Measurements from ENCODE around the gene CCDC117. TPM values are rescaled to one million over a fixed set of nuclear protein-coding genes. Genes with fewer than 3 reads are reported as not detected.

CCDC117 gene
- total RNA-seq, 1 experiment from 2014 or later, result 7.1 TPM

DNA sequence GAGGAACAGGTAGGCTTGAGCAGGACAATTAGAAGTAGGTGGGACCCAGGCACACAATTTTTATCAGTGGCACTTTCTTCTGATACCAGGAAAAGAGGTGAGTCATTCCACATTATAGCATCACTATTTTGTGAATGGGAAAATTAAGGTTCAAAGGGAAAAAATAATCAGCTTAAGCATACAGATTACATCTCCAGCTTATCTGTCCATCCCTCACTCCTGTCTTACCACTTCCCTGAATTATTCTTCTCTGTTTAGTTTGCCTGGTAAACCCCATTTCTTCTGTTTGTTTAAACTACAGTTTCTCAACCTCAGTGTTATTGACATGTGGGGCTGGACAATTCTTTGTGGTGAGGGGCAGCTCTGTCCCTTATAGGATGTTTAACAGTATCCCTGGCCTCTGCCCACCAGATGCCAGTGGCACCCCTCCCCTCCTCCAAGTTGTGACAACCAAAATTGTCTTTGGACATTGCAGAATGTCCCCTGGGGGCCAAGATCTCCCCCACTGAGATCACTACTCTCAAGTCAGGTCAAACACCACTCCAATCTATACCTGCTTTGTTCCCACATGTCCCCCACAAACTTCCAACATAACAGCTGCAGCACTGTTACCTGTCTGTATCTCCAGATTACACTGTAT, 36.3 kb downstream of the CCDC117 start:
- ATAC-seq (no peak), DNase-seq (no peak)
- H3K9me2 ChIP-seq (replicated peaks; ENCODE audit: low read length), result no peaks in the 10 kb centered on the region
- H3K36me3 ChIP-seq (ENCODE audit: low read depth, low read length), result no peaks in the 10 kb centered on the region
- POLR2A ChIA-PET (ENCODE audit: unreplicated experiment), result no interaction called here
- H3K27me3 ChIP-seq (ENCODE audit: low read length), result no peaks in the 10 kb centered on the region
- no peak overlapping the region for H3K9ac ChIP-seq (ENCODE audit: low read length)
- intact Hi-C loops (cut with micrococcal nuclease), result no loop called here
- TF ChIP-seq, protein P1, sequence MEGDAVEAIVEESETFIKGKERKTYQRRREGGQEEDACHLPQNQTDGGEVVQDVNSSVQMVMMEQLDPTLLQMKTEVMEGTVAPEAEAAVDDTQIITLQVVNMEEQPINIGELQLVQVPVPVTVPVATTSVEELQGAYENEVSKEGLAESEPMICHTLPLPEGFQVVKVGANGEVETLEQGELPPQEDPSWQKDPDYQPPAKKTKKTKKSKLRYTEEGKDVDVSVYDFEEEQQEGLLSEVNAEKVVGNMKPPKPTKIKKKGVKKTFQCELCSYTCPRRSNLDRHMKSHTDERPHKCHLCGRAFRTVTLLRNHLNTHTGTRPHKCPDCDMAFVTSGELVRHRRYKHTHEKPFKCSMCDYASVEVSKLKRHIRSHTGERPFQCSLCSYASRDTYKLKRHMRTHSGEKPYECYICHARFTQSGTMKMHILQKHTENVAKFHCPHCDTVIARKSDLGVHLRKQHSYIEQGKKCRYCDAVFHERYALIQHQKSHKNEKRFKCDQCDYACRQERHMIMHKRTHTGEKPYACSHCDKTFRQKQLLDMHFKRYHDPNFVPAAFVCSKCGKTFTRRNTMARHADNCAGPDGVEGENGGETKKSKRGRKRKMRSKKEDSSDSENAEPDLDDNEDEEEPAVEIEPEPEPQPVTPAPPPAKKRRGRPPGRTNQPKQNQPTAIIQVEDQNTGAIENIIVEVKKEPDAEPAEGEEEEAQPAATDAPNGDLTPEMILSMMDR (conservative IDR thresholded peaks at IDR 0.05; ENCODE audit: low read depth, low read length), result no peak
- no peak for TF ChIP-seq EZH2phosphoT487 (IDR thresholded peaks at IDR 0.05; ENCODE audit: borderline replicate concordance, low read length)
- TF ChIP-seq EZH2 (IDR thresholded peaks at IDR 0.05; ENCODE audit: low read length, unreplicated experiment), result no peak
- no peaks in the 10 kb centered on the region for H3F3A ChIP-seq (ENCODE audit: low read length, unreplicated experiment)
- no peak overlapping the region for H3K27ac ChIP-seq (ENCODE audit: low read length)
- CTCF ChIA-PET, result no interaction called here
- no peaks in the 10 kb centered on the region for H3K9me3 ChIP-seq (ENCODE audit: low read length)
- no peak overlapping the region for H2AFZ ChIP-seq (ENCODE audit: low read length)
- H3K4me1 ChIP-seq (ENCODE audit: insufficient read depth, low read length), result no peaks in the 10 kb centered on the region
- no TSS peak for BruUV-seq (replicated peaks)
- H3K4me2 ChIP-seq (ENCODE audit: low read length), result no peak overlapping the region
- no peak overlapping the region for H3K4me3 ChIP-seq (ENCODE audit: low read length)
- H3K79me2 ChIP-seq (ENCODE audit: low read length), result no peaks in the 10 kb centered on the region
- no peaks in the 10 kb centered on the region for H4K20me1 ChIP-seq (ENCODE audit: low read length)

DNA sequence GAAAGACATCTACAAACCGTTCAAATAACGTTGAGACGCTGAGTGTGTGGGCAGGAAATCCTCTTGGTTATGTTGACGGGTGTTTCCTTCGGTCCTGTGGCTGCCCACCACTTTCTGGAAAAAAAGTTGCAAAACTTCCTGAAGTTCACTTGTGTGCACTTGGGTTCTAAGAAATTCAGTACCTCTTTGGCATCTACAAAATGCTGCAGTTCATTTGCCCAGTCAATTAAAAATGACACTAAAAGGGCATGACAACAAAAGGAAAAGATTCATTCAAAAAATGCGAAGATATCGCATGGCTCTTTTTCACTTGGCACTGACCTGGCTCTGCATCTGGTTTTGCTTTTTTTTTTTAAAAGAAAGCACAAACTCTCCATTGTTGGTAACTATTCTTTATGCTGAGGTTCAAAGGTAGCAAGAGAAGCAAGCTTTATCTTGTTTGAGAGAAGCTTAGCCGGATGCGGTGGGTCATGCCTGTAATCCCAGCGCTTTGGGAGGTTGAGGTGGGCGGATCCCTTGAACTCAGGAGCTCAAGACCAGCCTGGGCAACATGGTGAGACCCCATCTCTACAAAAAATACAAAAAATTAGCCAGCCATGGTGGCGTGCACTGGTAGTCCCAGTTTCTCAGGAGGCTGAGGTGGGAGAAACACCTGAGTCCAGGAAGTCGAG, 38.5 kb downstream of the CCDC117 start:
- Histone ChIP-seq H3K4me3 (ENCODE audit: low read length) (no peak overlapping the region), H3K4me1 (ENCODE audit: insufficient read depth, low read length) (no peaks in the 10 kb centered on the region), H3K36me3 (ENCODE audit: low read depth, low read length) (no peaks in the 10 kb centered on the region), H3F3A (ENCODE audit: low read length, unreplicated experiment) (no peaks in the 10 kb centered on the region), H3K27ac (ENCODE audit: low read length) (no peak overlapping the region), H3K4me2 (ENCODE audit: low read length) (no peak overlapping the region), H2AFZ (ENCODE audit: low read length) (no peak overlapping the region), H3K9ac (ENCODE audit: low read length) (no peak overlapping the region), H3K79me2 (ENCODE audit: low read length) (no peaks in the 10 kb centered on the region), H3K9me2 (replicated peaks; ENCODE audit: low read length) (no peaks in the 10 kb centered on the region), H3K9me3 (ENCODE audit: low read length) (no peaks in the 10 kb centered on the region), H3K27me3 (ENCODE audit: low read length) (no peaks in the 10 kb centered on the region), H4K20me1 (ENCODE audit: low read length) (no peaks in the 10 kb centered on the region)
- ATAC-seq (no peak), DNase-seq (no peak)
- BruUV-seq (replicated peaks), result no TSS peak
- intact Hi-C loops (cut with micrococcal nuclease), result no loop called here
- TF ChIP-seq EZH2 (IDR thresholded peaks at IDR 0.05; ENCODE audit: low read length, unreplicated experiment), result no peak
- no peak for TF ChIP-seq EZH2phosphoT487 (IDR thresholded peaks at IDR 0.05; ENCODE audit: borderline replicate concordance, low read length)
- TF ChIP-seq, protein P1 (conservative IDR thresholded peaks at IDR 0.05; ENCODE audit: low read depth, low read length), result no peak
- ChIA-PET POLR2A (ENCODE audit: unreplicated experiment) (no interaction called here), CTCF (no interaction called here)

DNA sequence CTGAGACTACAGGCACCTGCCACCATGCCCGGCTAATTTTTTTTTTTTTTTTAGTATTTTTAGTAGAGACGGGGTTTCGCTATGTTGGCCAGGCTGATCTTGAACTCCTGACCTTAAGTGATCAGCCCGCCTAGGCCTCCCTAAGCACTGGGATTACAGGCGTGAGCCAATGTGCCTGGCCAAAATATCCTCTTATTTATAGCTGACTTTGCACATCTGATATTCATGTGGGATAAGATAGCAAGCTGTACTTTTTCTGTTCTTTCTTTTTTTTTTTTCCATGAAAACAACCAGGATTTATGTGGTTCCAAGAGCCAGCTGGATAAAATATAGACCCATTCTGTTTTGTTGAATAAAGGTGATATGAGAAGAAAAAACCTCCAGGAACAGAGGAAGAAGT, 40.0 kb downstream of the CCDC117 start:
- H3K9ac ChIP-seq (ENCODE audit: low read length), result no peak overlapping the region
- H3K9me3 ChIP-seq (ENCODE audit: low read length), result no peaks in the 10 kb centered on the region
- H3K27ac ChIP-seq (ENCODE audit: low read length), result no peak overlapping the region
- no TSS peak for BruUV-seq (replicated peaks)
- no peaks in the 10 kb centered on the region for H3K79me2 ChIP-seq (ENCODE audit: low read length)
- no peak overlapping the region for H3K4me3 ChIP-seq (ENCODE audit: low read length)
- H3K4me1 ChIP-seq (ENCODE audit: insufficient read depth, low read length), result no peaks in the 10 kb centered on the region
- ATAC-seq, result no peak
- H3K27me3 ChIP-seq (ENCODE audit: low read length), result no peaks in the 10 kb centered on the region
- no peaks in the 10 kb centered on the region for H3K36me3 ChIP-seq (ENCODE audit: low read depth, low read length)
- CTCF ChIA-PET, result no interaction called here
- H3K9me2 ChIP-seq (replicated peaks; ENCODE audit: low read length), result no peaks in the 10 kb centered on the region
- intact Hi-C loops (cut with micrococcal nuclease), result no loop called here
- H4K20me1 ChIP-seq (ENCODE audit: low read length), result no peaks in the 10 kb centered on the region
- no peak for TF ChIP-seq EZH2phosphoT487 (IDR thresholded peaks at IDR 0.05; ENCODE audit: borderline replicate concordance, low read length)
- TF ChIP-seq, protein P1 (conservative IDR thresholded peaks at IDR 0.05; ENCODE audit: low read depth, low read length), result no peak
- TF ChIP-seq EZH2 (IDR thresholded peaks at IDR 0.05; ENCODE audit: low read length, unreplicated experiment), result no peak
- H3F3A ChIP-seq (ENCODE audit: low read length, unreplicated experiment), result no peaks in the 10 kb centered on the region
- no peak overlapping the region for H3K4me2 ChIP-seq (ENCODE audit: low read length)
- H2AFZ ChIP-seq (ENCODE audit: low read length), result no peak overlapping the region
- no peak for DNase-seq
- POLR2A ChIA-PET (ENCODE audit: unreplicated experiment), result no interaction called here

Measured in PC-3 (cell line).